Left forelimb (tissue), 1 donor: ENCODE data around the gene RRAS2.
A peak's percentile ranks its signal among the peaks of the same experiment; 100 is the strongest.
"Not testable (repeated sequence)": the region's sequence is repeated elsewhere in the genome, so short reads cannot be mapped to it uniquely, and the experiment has no call there.

Source experiments
- DNase-seq: peaks from one replicate; pipeline ENCODE4 v3.0.0-alpha.2; 2018; ENCODE audit warnings: low spot score

Gene RRAS2

GRCh38 chr11:14371249-14371648, 12.3 kb upstream of the RRAS2 start:
- DNase-seq: no peak

GRCh38 chr11:14370496-14370895, 11.5 kb upstream of the RRAS2 start:
- no peak for DNase-seq

GRCh38 chr11:14369598-14369997, 10.6 kb upstream of the RRAS2 start:
- DNase-seq: no peak

- DNase-seq: no peak
Observed at GRCh38 chr11:14366936-14367335, 8.0 kb upstream of the RRAS2 start.

GRCh38 chr11:14364322-14364721, 5.3 kb upstream of the RRAS2 start:
- no peak for DNase-seq

GRCh38 chr11:14362611-14363010, 3.6 kb upstream of the RRAS2 start:
- no peak for DNase-seq

GRCh38 chr11:14361951-14362350, 3.0 kb upstream of the RRAS2 start:
- no peak for DNase-seq

- no peak for DNase-seq
Observed at GRCh38 chr11:14360976-14361375, 2.0 kb upstream of the RRAS2 start.

GRCh38 chr11:14359501-14360031, 583 bp upstream of the RRAS2 start:
- no peak for DNase-seq

- peak; percentile 81 for DNase-seq
Observed at GRCh38 chr11:14357881-14358728, 878 bp downstream of the RRAS2 start.

- DNase-seq: no peak
Observed at GRCh38 chr11:14356342-14356741, 2.6 kb downstream of the RRAS2 start.

GRCh38 chr11:14354604-14355003, 4.4 kb downstream of the RRAS2 start:
- DNase-seq: not testable (repeated sequence)

GRCh38 chr11:14350716-14351238, 8.2 kb downstream of the RRAS2 start:
- no peak for DNase-seq

- DNase-seq: no peak
Observed at GRCh38 chr11:14350215-14350614, 8.8 kb downstream of the RRAS2 start.

- no peak for DNase-seq
Observed at GRCh38 chr11:14347991-14348390, 11.0 kb downstream of the RRAS2 start.

- DNase-seq: no peak
Observed at GRCh38 chr11:14347494-14347893, 11.5 kb downstream of the RRAS2 start.

GRCh38 chr11:14346303-14346955, 12.6 kb downstream of the RRAS2 start:
- no peak for DNase-seq

- DNase-seq: no peak
Observed at GRCh38 chr11:14345668-14346067, 13.3 kb downstream of the RRAS2 start.

GRCh38 chr11:14345016-14345415, 14.0 kb downstream of the RRAS2 start:
- DNase-seq: not testable (repeated sequence)

- no peak for DNase-seq
Observed at GRCh38 chr11:14342906-14343305, 16.1 kb downstream of the RRAS2 start.

GRCh38 chr11:14341968-14342367, 17.0 kb downstream of the RRAS2 start:
- no peak for DNase-seq

- DNase-seq: no peak
Observed at GRCh38 chr11:14340721-14341120, 18.3 kb downstream of the RRAS2 start.

GRCh38 chr11:14339356-14339755, 19.6 kb downstream of the RRAS2 start:
- no peak for DNase-seq
